Transverse colon (tissue), 4 donors: ENCODE results near the gene ITGB1. TPM values are rescaled to one million over a fixed set of nuclear protein-coding genes. Genes with fewer than 3 reads are reported as not detected.

Source experiments
- DNase-seq: peaks from one replicate; pipeline ENCODE4 v3.0.0-alpha.2; 2019
- H3K27ac ChIP-seq, 4 donors: fragments of 200-600 bp; sonication (generic); 2 replicates each; pipeline ENCODE4 v1.5.1; 2016 to 2018; ENCODE audit warnings: inconsistent platforms in 4 of 4
- H3K27me3 ChIP-seq: fragments of 200-600 bp; sonication (generic); 2 replicates; pipeline ENCODE4 v1.5.1; 2017; ENCODE audit warnings: inconsistent platforms
- H3K36me3 ChIP-seq, 4 donors: fragments of 200-600 bp; sonication (generic); 2 replicates each; pipeline ENCODE4 v1.5.1; 2017 to 2019; ENCODE audit warnings: inconsistent platforms in 4 of 4
- H3K4me1 ChIP-seq, 4 donors: fragments of 200-600 bp; sonication (generic); 2 replicates each; pipeline ENCODE4 v1.5.1; 2017 to 2020; ENCODE audit warnings: inconsistent platforms in 4 of 4
- H3K4me3 ChIP-seq, 4 donors: fragments of 200-600 bp; sonication (generic); 1 replicate in 1 of 4; 2 replicates in 3 of 4; pipeline versions ENCODE4 v1.5.1 to v1.6.1; 2017 to 2019; ENCODE audit warnings: inconsistent platforms in 4 of 4
- H3K9me3 ChIP-seq, 2 donors: fragments of 200-600 bp; sonication (generic); 2 replicates each; pipeline ENCODE4 v1.5.1; 2017 to 2019; ENCODE audit warnings: inconsistent platforms in 2 of 2
- CTCF ChIP-seq, 5 experiments: fragments of 200-600 bp in 3 of 5; fragments of 450-650 bp in 2 of 5; sonication (generic) in 3 of 5; IDR thresholded peaks; 1 replicate in 2 of 5; 2 replicates in 3 of 5; pipeline ENCODE4 v1.5.1; 2016 to 2017; ENCODE audit warnings: antibody characterized with exemption in 5 of 5, inconsistent platforms in 3 of 5, mild to moderate bottlenecking in 2 of 5, moderate library complexity in 1 of 5
- EP300 ChIP-seq: sonication (generic); formaldehyde crosslinking; IDR thresholded peaks from one replicate; pipeline ENCODE4 v1.6.1; 2017; ENCODE audit warnings: antibody characterized with exemption, low read depth
- POLR2A ChIP-seq: fragments of 450-650 bp; IDR thresholded peaks from one replicate; pipeline ENCODE4 v1.6.1; 2016; ENCODE audit warnings: antibody characterized with exemption, mild to moderate bottlenecking, moderate library complexity
- POLR2AphosphoS5 ChIP-seq, 3 donors: sonication (generic); formaldehyde crosslinking; IDR thresholded peaks; one replicate each; pipeline ENCODE4 v1.6.1; 2016; ENCODE audit warnings: antibody characterized with exemption in 3 of 3
- WGBS, 2 donors: methylation state at CpG; one replicate each; pipeline ENCODE4 v1.1.5; 2018; ENCODE audit warnings: low coverage in 1 of 2; 5-methylcytosine and 5-hydroxymethylcytosine counted together
- in situ Hi-C, 4 donors: fragments of 200-750 bp; cut with MboI; loops; one replicate each; pipeline versions ENCODE4 v1.15.0 to v1.15.1; 2017; ENCODE audit warnings: low sequenced_read_pairs in 3 of 4, low pct_ligation_motif_present in 1 of 4, low pct_unique_long_range_greater_than_20kb in 1 of 4
- intact Hi-C: fragments of 100-400 bp; cut with DNase I; formaldehyde crosslinking; loops from one replicate; pipeline ENCODE4 v1.15.1; 2023; ENCODE audit warnings: low total_unique reads
- total RNA-seq, 4 donors: library from RNA; depleted of rRNA; stranded (reverse); fragments of >200 nt; gene quantifications; one replicate each; pipeline ENCODE4 v1.1.0, GENCODE V29; 2016

The ITGB1 gene
- total RNA-seq, 4 donors from 2014 or later: 135 to 362 (median 252) TPM

- 80 to 93% methylated on average over 1 of the region's 1 CpG for WGBS, 2 donors
- intact Hi-C loops: no loop called here
- in situ Hi-C loops: loop anchor here in 1 of 4 donors (10.0 kb wide), 1 partner anchor 63 kb away; no protein-coding TSS in a partner anchor
- no peaks in the 10 kb centered on the region for H3K9me3 ChIP-seq
- no peak overlapping the region for H3K4me3 ChIP-seq
- H3K36me3 ChIP-seq: no peaks in the 10 kb centered on the region
- TF ChIP-seq POLR2AphosphoS5 (IDR thresholded peaks at IDR 0.05) (no peak), CTCF (IDR thresholded peaks at IDR 0.05) (no peak), EP300 (no peak), POLR2A (no peak)
- peak overlapping the region; percentile 21 to 83 (median 78) for H3K27ac ChIP-seq
- H3K27me3 ChIP-seq: no peaks in the 10 kb centered on the region
- peaks cover 13 to 75% (median 56%) of the 10 kb centered on the region in 4 donors for H3K4me1 ChIP-seq
- DNase-seq: no peak
These were observed 15.9 kb downstream of the ITGB1 start for GRCh38 chr10:32942081-32942480.

GRCh38 chr10:32941357-32941756 is 16.7 kb downstream of the ITGB1 start:
- H3K36me3 ChIP-seq: no peaks in the 10 kb centered on the region
- WGBS, 2 donors: 51 to 54% methylated on average over 2 of the region's 2 CpGs
- no peak for TF ChIP-seq POLR2A
- TF ChIP-seq POLR2AphosphoS5 (IDR thresholded peaks at IDR 0.05): no peak
- no peak for TF ChIP-seq CTCF (IDR thresholded peaks at IDR 0.05)
- TF ChIP-seq EP300: no peak
- no peaks in the 10 kb centered on the region for H3K27me3 ChIP-seq
- DNase-seq: no peak
- intact Hi-C loops (no loop called here), in situ Hi-C loops (loop anchor here in 1 of 4 donors (10.0 kb wide), 1 partner anchor 63 kb away; no protein-coding TSS in a partner anchor)
- H3K4me3 ChIP-seq: no peak overlapping the region
- H3K27ac ChIP-seq: peak overlapping the region; percentile 21 to 83 (median 78)
- H3K9me3 ChIP-seq: no peaks in the 10 kb centered on the region
- H3K4me1 ChIP-seq: peaks cover 13 to 78% (median 56%) of the 10 kb centered on the region in 4 donors

GRCh38 chr10:32940321-32941301 is 17.4 kb downstream of the ITGB1 start:
- peaks cover 13 to 78% (median 56%) of the 10 kb centered on the region in 4 donors for H3K4me1 ChIP-seq
- H3K9me3 ChIP-seq: no peaks in the 10 kb centered on the region
- 73 to 75% methylated on average over 8 to 10 of the region's 10 CpGs for WGBS, 2 donors
- no peak for DNase-seq
- no peak for TF ChIP-seq POLR2A
- TF ChIP-seq CTCF (IDR thresholded peaks at IDR 0.05): no peak
- no peak for TF ChIP-seq POLR2AphosphoS5 (IDR thresholded peaks at IDR 0.05)
- no peak for TF ChIP-seq EP300
- in situ Hi-C loops: loop anchor here in 1 of 4 donors (10.0 kb wide), 1 partner anchor 64 kb away; no protein-coding TSS in a partner anchor
- H3K27me3 ChIP-seq: no peaks in the 10 kb centered on the region
- peak overlapping the region; percentile 16 to 83 (median 78) for H3K27ac ChIP-seq
- no peaks in the 10 kb centered on the region for H3K36me3 ChIP-seq
- H3K4me3 ChIP-seq: no peak overlapping the region
- intact Hi-C loops: no loop called here

- TF ChIP-seq POLR2A: no peak
- Histone ChIP-seq H3K4me1 (peaks cover 13 to 71% (median 55%) of the 10 kb centered on the region in 4 donors), H3K4me3 (no peak overlapping the region), H3K9me3 (no peaks in the 10 kb centered on the region), H3K36me3 (peaks cover 0 to 6% (median 3%) of the 10 kb centered on the region in 4 donors), H3K27ac (peak overlapping the region; percentile 73 to 83 (median 78)), H3K27me3 (no peaks in the 10 kb centered on the region)
- WGBS, 2 donors: 80 to 88% methylated on average over 1 to 10 of the region's 10 CpGs
- no peak for DNase-seq
- intact Hi-C loops (no loop called here), in situ Hi-C loops (loop anchor here in 1 of 4 donors (10.0 kb wide), 1 partner anchor 65 kb away; no protein-coding TSS in a partner anchor)
These were observed 18.5 kb downstream of the ITGB1 start for GRCh38 chr10:32939296-32940111.
